GM08714 (cell line): Measurements from ENCODE around the gene RAB3B.
A peak's percentile ranks its signal among the peaks of the same experiment; 100 is the strongest.

ENCODE experiments used
- H3K4me3 ChIP-seq: fragments of 200-500 bp; sonication (Bioruptor generic); 2 replicates; pipeline ENCODE4 v1.5.1; 2014; ENCODE audit warnings: mild to moderate bottlenecking, low read length, inconsistent platforms
- ZNF274 ChIP-seq: IDR thresholded peaks from 2 replicates; pipeline ENCODE4 v1.6.1; 2012; ENCODE audit warnings: mild to moderate bottlenecking, low read depth, low read length

RAB3B gene

DNA sequence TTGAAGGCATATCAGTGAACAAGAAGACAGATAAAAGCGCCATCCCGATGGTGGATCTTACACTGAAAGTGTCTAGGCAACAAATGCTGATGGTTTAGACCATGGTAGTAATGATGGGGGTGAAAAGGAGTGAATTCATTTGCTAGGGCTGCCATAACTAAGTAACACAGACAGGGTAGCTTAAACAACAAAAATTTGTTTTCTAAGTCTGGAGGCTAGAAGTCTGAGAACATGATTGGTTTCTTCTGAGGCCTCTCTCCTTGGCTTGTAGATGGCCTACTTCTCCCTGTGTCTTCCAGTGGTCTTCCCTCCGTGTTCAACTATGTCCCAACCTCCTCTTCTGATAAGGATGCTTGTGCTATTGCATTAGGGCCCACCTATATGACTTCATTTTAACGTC, 13.4 kb upstream of the RAB3B start:
- no peak overlapping the region for H3K4me3 ChIP-seq
- no peak for TF ChIP-seq ZNF274

DNA sequence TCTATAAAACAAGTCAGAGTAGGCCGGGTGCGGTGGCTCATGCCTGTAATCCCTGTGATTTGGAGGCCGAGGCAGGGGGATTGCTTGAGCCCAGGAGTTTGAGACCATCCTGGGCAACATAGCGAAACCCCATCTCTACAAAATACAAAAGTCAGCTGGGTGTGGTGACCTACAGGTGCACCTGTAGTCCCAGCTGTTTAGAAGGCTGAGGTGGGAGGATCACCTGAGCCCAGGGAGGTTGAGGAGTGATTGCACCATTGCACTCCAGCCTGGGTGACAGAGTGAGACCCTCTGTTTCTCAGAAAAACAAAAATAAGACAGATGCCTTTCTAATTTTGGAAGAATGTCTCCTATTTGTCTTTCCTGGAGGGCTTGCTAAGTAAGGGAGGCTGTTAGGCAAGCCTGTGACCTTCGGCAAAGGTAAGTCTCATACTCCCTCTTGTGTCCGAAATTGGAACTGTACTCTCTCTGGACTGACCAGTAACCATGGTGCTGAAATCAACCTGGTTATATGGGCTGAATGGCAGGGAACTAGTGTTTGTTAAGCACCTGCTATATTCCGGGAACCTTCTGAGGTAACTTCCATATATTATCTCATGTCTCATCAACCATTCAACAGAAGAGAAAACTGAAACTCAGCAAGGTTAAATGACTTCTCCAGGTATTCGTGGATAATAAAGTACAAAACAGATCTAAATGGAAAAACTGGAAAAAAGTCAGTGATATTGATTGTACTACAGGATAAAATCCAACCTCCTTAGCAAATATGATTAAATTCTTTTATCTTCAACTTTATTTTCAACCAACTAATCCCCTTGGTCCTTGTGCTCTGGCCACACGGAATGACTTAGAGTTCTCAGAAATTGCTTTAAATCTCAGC, 11.8 kb upstream of the RAB3B start:
- H3K4me3 ChIP-seq: no peak overlapping the region
- TF ChIP-seq ZNF274: no peak

DNA sequence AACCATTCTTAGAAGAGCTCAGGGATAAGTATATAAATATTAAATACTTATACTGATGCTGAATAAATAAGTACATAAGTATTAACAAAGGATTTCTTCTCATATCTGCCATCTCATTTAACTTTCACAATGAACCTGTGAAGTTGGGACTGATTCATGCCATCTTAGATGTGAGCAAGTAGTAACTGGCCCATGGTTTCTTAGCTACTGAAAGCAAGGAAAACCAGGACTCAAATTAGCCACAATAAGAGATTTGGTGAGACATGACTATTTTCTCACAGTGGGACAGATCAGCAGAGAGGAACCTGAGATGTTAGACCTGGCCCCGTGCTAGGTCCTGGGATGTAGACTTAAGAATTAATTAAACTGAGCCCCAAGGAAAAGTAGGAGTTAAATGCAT, 8.2 kb upstream of the RAB3B start:
- H3K4me3 ChIP-seq: no peak overlapping the region
- no peak for TF ChIP-seq ZNF274

- no peak overlapping the region for H3K4me3 ChIP-seq
- no peak for TF ChIP-seq ZNF274
Measured at GRCh38 chr1:51997974-51998382, 7.5 kb upstream of the RAB3B start.

DNA sequence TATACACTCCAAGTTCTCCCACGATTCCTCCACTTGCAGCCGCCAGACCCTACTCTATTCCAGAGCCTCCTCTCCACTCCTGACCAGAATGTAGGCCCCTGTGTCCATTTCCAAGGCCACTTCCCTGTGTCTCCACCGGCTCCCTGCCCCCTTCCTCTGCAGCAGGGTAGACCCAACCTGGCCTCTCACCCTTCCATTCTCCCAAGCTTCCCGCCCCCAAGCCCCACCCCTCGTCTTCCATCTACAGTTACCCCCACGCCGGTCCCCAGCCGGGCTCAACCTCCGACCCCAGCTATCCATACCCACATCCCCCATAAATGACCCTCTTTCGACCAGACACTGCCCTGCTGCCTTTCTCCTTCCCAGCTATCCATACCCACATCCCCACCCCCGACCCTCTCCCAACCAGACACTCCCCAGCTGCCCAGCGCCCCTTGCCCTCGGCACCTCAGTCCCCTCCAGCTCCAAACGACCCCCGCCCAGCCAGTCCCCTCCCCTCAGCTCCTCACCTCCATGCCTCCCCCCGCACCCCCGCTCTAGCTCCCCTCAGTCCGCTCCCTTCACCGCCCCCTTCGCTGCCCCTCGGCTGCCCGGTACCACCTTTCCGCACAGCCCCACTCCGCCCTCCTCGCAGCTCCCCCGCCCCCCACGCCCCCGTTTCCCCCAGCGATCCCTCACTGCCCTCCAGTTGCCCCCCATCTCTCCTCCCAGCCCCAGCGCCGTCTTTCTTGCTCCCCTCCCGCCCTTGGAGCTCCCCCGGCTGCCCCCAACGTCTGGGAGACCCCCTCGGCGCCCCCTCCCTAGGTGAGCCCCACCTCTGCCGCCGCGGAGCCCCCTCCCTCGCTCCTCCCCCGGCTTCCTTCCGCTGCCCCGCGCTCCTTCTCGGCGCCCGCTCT, 670 bp downstream of the RAB3B start:
- no peak for TF ChIP-seq ZNF274
- H3K4me3 ChIP-seq: peak overlapping the region; percentile 57; the same call in 1 of the 2 replicates

GRCh38 chr1:51988254-51988653, 2.2 kb downstream of the RAB3B start:
- H3K4me3 ChIP-seq: no peak overlapping the region
- no peak for TF ChIP-seq ZNF274

DNA sequence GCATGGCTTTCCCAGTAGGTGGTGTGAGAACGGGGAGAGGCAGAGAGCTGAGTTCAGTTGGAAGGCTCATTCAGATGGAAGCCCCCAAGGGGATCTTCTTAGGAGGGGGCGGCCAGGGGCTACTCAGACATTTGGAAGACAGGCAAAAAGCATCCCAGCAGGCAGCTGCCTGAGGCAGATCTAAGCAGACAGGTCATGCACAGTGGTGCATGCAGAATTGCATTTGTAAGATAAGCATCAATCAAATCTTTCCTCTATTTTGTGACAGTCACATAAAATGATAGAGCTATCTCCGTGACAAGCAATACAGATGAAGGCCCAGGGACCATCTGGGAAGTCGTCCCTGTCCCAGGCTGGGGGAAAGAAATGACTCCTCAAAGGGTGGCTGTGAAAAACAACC, 3.8 kb downstream of the RAB3B start:
- no peak overlapping the region for H3K4me3 ChIP-seq
- no peak for TF ChIP-seq ZNF274

GRCh38 chr1:51982161-51982560, 8.3 kb downstream of the RAB3B start:
- no peak for TF ChIP-seq ZNF274
- no peak overlapping the region for H3K4me3 ChIP-seq

DNA sequence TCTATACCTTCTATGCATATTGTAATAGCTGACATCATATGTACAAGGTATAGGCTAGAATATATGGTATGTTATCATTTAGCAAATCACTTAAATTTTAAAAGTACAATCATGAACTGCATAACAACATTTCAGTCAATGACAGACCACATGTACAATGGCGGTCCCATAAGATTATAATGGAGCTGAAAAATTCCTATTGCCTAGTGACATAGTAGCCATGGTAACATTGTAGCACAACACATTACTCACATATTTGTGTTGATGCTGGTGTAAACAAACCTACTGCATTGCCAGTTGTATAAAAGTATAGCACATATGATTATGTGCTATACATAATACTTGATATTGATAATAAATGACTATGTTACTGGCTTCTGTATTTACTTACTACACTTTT, 8.9 kb downstream of the RAB3B start:
- H3K4me3 ChIP-seq: no peak overlapping the region
- TF ChIP-seq ZNF274: no peak

DNA sequence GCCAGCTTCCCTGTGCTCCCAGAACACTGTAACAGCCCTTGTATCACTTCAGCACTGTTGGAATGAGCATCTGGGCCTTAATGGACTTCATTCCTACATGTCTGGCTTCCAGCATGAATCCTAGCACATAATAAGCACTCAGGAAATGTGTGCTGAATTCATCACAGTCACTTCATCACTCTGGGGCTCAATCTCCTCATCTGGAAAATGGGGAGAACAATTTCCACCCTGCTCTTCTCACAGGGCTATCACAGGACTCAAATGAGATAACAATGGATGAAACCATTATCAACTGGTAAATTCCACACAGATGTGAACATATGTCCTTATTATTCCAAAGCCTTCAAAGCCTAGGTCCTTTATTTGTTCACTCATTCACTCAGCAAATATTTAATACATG, 12.4 kb downstream of the RAB3B start:
- no peak for TF ChIP-seq ZNF274
- H3K4me3 ChIP-seq: no peak overlapping the region

GRCh38 chr1:51976846-51977602, 13.5 kb downstream of the RAB3B start:
- TF ChIP-seq ZNF274: no peak
- H3K4me3 ChIP-seq: no peak overlapping the region

- H3K4me3 ChIP-seq: no peak overlapping the region
- no peak for TF ChIP-seq ZNF274
Measured at GRCh38 chr1:51973587-51974474, 16.7 kb downstream of the RAB3B start.

- no peak overlapping the region for H3K4me3 ChIP-seq
- TF ChIP-seq ZNF274: no peak
Measured at GRCh38 chr1:51969038-51969705, 21.3 kb downstream of the RAB3B start.
